Muscle of back (tissue), 13 donors: ENCODE results near the gene ZNF474. TPM values are rescaled to one million over a fixed set of nuclear protein-coding genes. Genes with fewer than 3 reads are reported as not detected.
"Not testable (repeated sequence)": the region's sequence is repeated elsewhere in the genome, so short reads cannot be mapped to it uniquely, and the experiment has no call there.

Experiments
- DNase-seq, 3 donors: peaks; one replicate each; pipeline versions ENCODE4 v3.0.0 to v3.0.0-alpha.2; 2013
- long read RNA-seq, 9 donors: transcript quantifications; one replicate each; lab custom pipeline, GENCODE V29; 2026
- polyA plus RNA-seq, 10 donors: library from polyadenylated mRNA; unstranded; fragments of 120-200 nt; gene quantifications; one replicate each; pipeline ENCODE4 v1.2.1, GENCODE V29; 2013; ENCODE audit not compliant: insufficient read length in 10 of 10

Gene ZNF474
- polyA plus RNA-seq = 1 to 10 TPM in 9 of 10 donors, under 1 TPM in 1; 0.98 to 4.2 (median 1.6) TPM
- long read RNA-seq, donor 1 = 0 reads
- long read RNA-seq, donor 2, partial matches to known transcripts = 0 of 1 reads
- long read RNA-seq, donor 2, other reads (novel, unspliced or antisense) = 0 of 1 reads
- long read RNA-seq, donor 3 = 0 reads
- long read RNA-seq, donor 4 = 0 reads
- long read RNA-seq, donor 5 = 0 reads
- long read RNA-seq, donor 6, partial matches to known transcripts = 0 of 1 reads
- long read RNA-seq, donor 6, other reads (novel, unspliced or antisense) = 0 of 1 reads
- long read RNA-seq, donor 7, partial matches to known transcripts = 0 of 2 reads
- long read RNA-seq, donor 7, other reads (novel, unspliced or antisense) = 0 of 2 reads
- long read RNA-seq, donor 8 = 0 reads
- long read RNA-seq, donor 9 = 0 reads

DNA sequence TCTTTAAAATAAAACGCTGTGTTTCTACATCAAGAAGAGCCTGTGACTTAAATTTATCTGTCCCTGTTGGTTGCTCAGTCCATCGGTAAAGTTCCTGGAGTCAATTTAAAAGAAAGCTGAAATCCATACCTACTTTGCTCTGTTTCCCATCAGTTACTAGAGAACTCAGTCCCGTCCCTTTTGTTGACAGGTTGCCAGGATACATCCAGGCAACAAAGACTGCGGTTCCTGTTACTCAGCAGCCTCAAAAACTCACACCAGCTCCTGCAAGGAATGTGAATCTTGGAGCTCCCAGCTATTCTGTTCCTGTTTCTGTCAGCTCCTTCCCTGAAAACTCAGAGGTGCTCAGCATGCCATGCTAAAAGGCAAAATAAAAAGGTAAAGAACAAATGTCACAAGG, at the start of gene ZNF474:
Gene ZNF474, plus strand, starts transcription at position 241 of the 400 bp plus-strand sequence. CDS start 22,445 bp downstream, outside the sequence.
- peak; percentile 91 to 97 (median 94) for DNase-seq

DNA sequence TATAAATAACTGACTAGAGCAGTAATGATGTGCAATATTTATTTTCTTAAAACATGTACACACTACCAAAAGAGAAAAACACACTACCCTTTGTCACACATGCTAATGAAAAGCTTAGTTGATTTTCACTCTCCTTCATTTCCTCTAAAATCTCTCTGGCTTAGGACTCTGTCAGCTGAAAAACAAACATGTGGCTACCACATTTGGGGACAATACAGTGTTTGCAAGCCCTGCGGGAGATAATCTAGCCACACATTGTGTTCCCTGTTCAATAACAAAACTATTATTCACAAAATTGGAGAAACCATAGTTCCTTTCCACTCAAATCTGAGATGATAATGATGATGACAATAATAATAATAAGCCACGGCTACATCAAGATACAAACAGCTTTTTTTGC, 47.8 kb upstream of the ZNF474 start:
- DNase-seq = no peak

- no peak for DNase-seq
Measured at GRCh38 chr5:122083535-122083934, 45.8 kb upstream of the ZNF474 start.

DNA sequence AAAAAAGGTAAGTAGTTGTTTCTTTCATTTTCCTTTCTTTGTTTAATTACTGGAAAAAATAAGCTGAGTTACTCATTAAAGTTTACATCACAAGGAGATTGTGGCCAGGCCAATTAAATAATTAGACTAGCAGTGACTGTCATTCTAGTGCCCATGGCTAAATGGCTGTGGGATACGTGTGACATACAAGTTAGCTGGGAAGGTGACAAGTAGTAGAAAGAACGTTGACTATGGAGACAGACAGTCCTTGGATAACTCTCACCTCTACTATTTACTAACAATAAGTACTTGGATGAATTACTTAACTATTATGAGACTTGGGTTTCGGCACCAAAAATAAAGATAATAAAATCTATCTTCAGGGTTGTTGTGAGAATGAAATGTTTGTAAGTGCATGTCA, 44.3 kb upstream of the ZNF474 start:
- DNase-seq = no peak

GRCh38 chr5:122089096-122090013, 40.0 kb upstream of the ZNF474 start:
- DNase-seq = peak in 1 of 3 donors; percentile 81

DNA sequence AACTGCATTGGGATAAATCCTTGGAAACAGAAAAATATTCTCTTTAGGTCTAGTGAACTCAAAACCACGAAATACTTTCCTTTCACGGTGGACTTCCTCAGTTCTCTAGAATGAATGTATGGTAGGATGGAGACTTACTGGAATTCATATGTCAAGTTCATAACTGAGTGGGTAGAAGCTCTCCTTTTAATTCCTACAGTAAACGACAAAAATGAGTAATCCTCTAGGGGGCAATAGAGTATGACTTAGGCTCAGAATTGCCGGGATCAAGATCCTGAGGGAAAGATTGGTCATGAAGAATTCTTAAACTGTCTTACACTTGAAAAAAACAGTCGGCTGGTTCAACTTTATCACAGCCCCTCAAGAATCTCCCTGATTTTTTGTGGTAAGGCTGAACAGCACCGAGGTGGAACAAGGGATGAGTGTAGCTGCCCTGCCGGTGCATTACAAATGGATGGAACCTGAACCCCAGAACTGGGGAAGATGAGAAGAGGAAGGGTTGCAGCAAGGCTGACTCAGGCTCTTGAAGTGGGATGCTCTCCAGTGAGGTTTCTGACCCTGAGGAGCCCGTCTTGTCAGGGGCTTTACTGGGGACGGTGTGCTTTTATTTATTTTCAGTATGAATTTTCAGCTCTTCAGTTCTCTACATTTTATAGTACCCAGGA, 37.3 kb upstream of the ZNF474 start:
- peak in 2 of 3 donors; percentile 35 to 80 for DNase-seq

GRCh38 chr5:122093415-122094180, 35.7 kb upstream of the ZNF474 start:
- DNase-seq = peak; percentile 58 to 86 (median 75)

DNA sequence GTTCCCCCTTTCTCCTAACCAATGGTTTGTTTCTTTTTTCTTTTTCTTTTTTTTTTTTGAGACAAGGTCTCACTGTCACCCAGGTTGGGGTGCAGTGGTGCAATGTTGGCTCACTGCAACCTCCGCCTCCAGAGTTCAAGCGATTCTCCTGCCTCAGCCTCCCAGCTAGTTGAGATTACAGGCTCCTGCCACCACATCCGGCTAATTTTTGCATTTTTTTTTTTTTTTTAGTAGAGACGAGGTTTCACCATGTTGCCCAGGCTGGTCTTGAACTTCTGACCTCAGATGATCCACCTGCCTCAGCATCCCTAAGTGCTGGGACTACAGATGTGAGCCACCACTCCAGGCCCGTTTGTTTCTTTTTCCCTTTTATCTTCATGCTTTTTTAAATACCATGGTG, 35.1 kb upstream of the ZNF474 start:
- DNase-seq = not testable (repeated sequence)

GRCh38 chr5:122095158-122095557, 34.2 kb upstream of the ZNF474 start:
- no peak for DNase-seq

DNA sequence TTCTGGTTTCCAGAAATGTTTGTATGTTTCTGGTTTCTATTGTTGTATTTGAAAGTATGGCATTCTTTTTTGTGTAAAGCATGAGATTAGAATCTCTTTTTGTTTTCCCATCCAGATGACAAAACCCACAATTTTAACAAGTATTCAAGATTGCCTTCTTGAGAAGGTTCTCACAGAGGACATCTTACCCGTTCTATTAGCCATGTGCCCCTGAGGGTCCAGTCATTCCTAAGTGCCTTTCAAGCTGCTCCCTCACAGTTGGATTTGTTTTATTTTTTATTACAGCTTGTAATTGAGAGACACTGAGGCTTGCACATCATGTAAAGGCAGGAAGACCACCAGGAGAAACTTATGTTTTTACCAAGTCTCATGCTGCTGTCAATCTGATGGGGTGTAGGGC, 32.0 kb upstream of the ZNF474 start:
- DNase-seq = no peak

GRCh38 chr5:122099060-122099790, 30.1 kb upstream of the ZNF474 start:
- peak in 1 of 3 donors; percentile 23 for DNase-seq

- DNase-seq = peak in 2 of 3 donors; percentile 67 to 76
Measured at GRCh38 chr5:122101636-122102285, 27.6 kb upstream of the ZNF474 start.

DNA sequence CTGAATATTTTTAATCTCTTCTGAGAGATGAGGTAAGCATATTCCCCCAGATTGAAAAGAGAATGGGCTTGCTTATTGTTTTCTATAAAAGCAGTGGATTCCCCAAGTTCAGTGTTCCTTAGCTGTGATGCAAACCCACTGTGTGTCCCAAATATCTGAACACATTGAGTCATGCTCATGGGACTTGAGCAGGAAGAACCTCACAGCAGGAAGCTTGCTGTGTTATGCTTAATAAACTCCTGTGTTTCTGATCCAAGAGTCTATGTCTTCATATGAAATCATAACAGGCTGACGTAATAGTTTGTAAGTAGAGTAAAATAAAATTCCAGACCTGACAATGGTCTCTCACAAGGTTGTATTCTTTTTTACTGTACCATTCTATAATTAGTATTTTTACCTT, 26.5 kb upstream of the ZNF474 start:
- peak in 2 of 3 donors; percentile 44 to 51 for DNase-seq

DNA sequence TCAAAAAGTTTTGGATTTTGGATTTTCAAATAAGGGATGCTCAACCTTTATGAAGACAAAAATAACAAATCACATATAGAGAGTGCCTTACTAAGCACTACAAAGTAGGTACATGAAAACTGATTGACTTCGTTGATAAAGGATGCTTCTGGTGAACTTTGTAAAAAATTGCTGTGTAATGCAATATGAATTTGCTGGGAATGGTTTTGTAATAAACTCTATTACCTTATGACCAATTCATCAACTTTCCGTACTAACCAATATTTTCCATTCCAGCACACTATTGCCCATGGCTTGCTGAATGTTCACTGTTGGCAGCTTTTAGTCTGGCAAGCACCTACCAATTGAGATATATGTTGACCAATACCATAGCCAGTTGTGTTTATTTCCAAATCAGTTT, 23.4 kb upstream of the ZNF474 start:
- no peak for DNase-seq

DNA sequence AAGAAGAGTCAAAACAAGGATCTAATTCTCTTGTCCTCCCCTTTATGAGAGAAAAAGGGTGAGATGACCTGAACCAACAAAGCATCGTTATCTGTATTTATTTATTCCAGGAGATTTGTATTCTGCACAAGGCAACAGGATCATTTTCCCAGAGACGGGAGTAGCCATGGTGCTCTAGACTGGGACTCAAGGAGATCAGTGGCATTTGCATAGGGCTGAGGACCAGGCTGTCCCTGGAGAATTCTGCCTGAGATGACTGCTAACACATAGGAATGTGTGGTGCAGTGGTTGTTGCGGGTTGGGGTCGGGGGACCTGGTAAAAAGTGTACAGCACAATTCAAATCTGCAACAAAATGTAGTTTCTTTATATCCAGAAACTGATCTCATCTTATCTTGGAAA, 22.3 kb upstream of the ZNF474 start:
- no peak for DNase-seq

DNA sequence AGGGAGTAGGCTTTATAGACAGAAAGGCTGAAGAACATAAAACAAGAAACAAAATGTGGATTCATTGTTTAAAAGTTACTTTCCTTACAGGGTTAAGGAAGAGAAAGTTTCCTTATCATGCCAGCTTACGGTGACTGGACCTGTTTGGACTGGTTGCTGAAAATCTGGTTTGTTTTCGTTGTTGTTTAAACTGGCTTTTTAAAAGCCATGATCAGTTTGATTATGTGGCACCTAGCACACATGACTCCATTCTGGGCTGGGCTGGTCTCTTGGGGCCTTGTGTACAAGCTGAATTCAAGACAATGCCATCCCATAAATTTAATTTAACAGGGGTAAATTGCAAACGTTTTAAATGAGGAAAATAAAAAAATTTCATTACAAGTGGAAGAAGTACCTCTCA, 18.4 kb upstream of the ZNF474 start:
- DNase-seq = no peak

DNA sequence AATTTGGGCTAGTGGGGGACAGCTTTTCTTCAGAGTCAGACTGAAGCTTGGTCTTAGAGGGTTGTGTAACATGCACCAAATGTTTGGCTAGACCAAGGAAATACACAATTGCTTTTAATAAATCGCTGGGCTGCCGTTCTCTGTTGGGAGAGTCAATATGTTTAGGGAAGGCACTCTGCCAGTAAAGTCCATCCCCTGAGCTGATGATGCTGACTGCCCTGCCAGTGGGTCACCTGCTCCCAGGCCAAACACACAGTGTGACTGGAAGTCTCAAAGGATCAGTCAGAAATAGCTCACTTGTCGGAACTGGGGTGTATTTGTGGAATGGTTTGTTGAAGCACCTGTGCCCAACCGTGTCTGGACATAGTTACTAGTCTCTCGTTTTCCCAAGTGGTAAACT, 17.9 kb upstream of the ZNF474 start:
- peak; percentile 29 to 85 (median 61) for DNase-seq

GRCh38 chr5:122112063-122112462, 17.3 kb upstream of the ZNF474 start:
- no peak for DNase-seq

GRCh38 chr5:122112733-122113558, 16.4 kb upstream of the ZNF474 start:
- DNase-seq = no peak
